Smooth muscle cell (in vitro differentiated cells): ENCODE measurements around the gene FBXO46. TPM values are rescaled to one million over a fixed set of nuclear protein-coding genes. Genes with fewer than 3 reads are reported as not detected.
A peak's percentile ranks its signal among the peaks of the same experiment; 100 is the strongest.

Experiments used
- DNase-seq: peaks from one replicate; lab custom pipeline; 2025; ENCODE audit not compliant: unreplicated experiment; lab: John Stamatoyannopoulos, UW
- H2AFZ ChIP-seq: fragments of 200-600 bp; sonication (generic); 2 replicates; pipeline ENCODE4 v1.6.0; 2016; ENCODE audit warnings: antibody characterized with exemption, low read depth, mild to moderate bottlenecking
- H3F3A ChIP-seq: fragments of 200-600 bp; sonication (generic); 2 replicates; pipeline ENCODE4 v1.6.0; 2017; ENCODE audit warnings: antibody characterized with exemption, low read depth
- H3K27ac ChIP-seq: fragments of 200-600 bp; sonication (generic); 2 replicates; pipeline ENCODE4 v1.5.1; 2016; ENCODE audit warnings: low read depth, mild to moderate bottlenecking
- H3K27me3 ChIP-seq: fragments of 200-600 bp; sonication (generic); 2 replicates; pipeline ENCODE4 v1.6.1; 2016; ENCODE audit warnings: low read depth, mild to moderate bottlenecking
- H3K36me3 ChIP-seq: fragments of 200-600 bp; sonication (generic); 2 replicates; pipeline ENCODE4 v1.5.1; 2016; ENCODE audit warnings: low read depth
- H3K4me1 ChIP-seq: fragments of 200-600 bp; sonication (generic); 2 replicates; pipeline ENCODE4 v1.5.1; 2016; ENCODE audit warnings: low read depth
- H3K4me2 ChIP-seq: fragments of 200-600 bp; sonication (generic); 2 replicates; pipeline ENCODE4 v1.6.0; 2016; ENCODE audit warnings: mild to moderate bottlenecking
- H3K4me3 ChIP-seq: fragments of 200-600 bp; sonication (generic); 2 replicates; pipeline ENCODE4 v1.5.1; 2016; ENCODE audit warnings: mild to moderate bottlenecking
- H3K79me2 ChIP-seq: fragments of 200-600 bp; sonication (generic); 2 replicates; pipeline ENCODE4 v1.6.0; 2016; ENCODE audit warnings: low read depth, mild to moderate bottlenecking
- H3K9ac ChIP-seq: fragments of 200-600 bp; sonication (generic); 2 replicates; pipeline ENCODE4 v1.6.0; 2016; ENCODE audit warnings: low read depth
- H3K9me3 ChIP-seq: fragments of 200-600 bp; sonication (generic); replicated peaks from 2 replicates; pipeline ENCODE4 v1.5.1; 2016; ENCODE audit warnings: low read depth
- H4K20me1 ChIP-seq: fragments of 200-600 bp; sonication (generic); 2 replicates; pipeline ENCODE4 v1.6.0; 2016; ENCODE audit warnings: low read depth
- CTCF ChIP-seq: fragments of 200-600 bp; sonication (generic); IDR thresholded peaks from 2 replicates; pipeline ENCODE4 v1.5.1; 2017; ENCODE audit warnings: borderline replicate concordance, mild to moderate bottlenecking, antibody characterized with exemption; ENCODE audit not compliant: insufficient read depth, poor library complexity, severe bottlenecking
- WGBS: methylation state at CpG from one replicate; pipeline ENCODE4 v1.1.7; 2016; ENCODE audit warnings: low lambda C conversion rate; 5-methylcytosine and 5-hydroxymethylcytosine counted together
- polyA plus RNA-seq: library from polyadenylated mRNA; unstranded; fragments of >200 nt; fragmentation: Nextera tagmentation; extraction: Ambion mirVana; gene quantifications from 2 replicates; pipeline ENCODE4 v1.2.1, GENCODE V29; 2016
- total RNA-seq: library from RNA; depleted of rRNA; stranded (reverse); fragments of >200 nt; gene quantifications from 2 replicates; pipeline ENCODE4 v1.2.3, GENCODE V29; 2014

Gene FBXO46
- total and polyA plus RNA-seq, 2 experiments from 2014 or later: 7.2 to 7.9 TPM

GRCh38 chr19:45771311-45771933 is 40.7 kb upstream of the FBXO46 start:
- Histone ChIP-seq H3F3A (peaks cover 22% of the 10 kb centered on the region), H3K4me2 (peak overlapping the region; percentile 92), H4K20me1 (peaks cover 16% of the 10 kb centered on the region), H3K4me1 (peaks cover 8% of the 10 kb centered on the region), H3K4me3 (no peak overlapping the region), H3K9ac (no peak overlapping the region), H2AFZ (no peak overlapping the region), H3K27me3 (no peaks in the 10 kb centered on the region), H3K36me3 (no peaks in the 10 kb centered on the region), H3K79me2 (peaks cover 8% of the 10 kb centered on the region), H3K9me3 (no peaks in the 10 kb centered on the region), H3K27ac (no peak overlapping the region)
- TF ChIP-seq CTCF: no peak
- DNase-seq: no peak
- 92% methylated on average over 43 of the region's 46 CpGs for WGBS

- Histone ChIP-seq H3K79me2 (peaks cover 12% of the 10 kb centered on the region), H3K27ac (peak overlapping the region; percentile 74), H3F3A (peaks cover 22% of the 10 kb centered on the region), H3K9me3 (no peaks in the 10 kb centered on the region), H3K4me1 (peaks cover 10% of the 10 kb centered on the region), H4K20me1 (peaks cover 16% of the 10 kb centered on the region), H3K4me3 (peak overlapping the region; percentile 61), H3K36me3 (no peaks in the 10 kb centered on the region), H3K27me3 (no peaks in the 10 kb centered on the region), H2AFZ (no peak overlapping the region), H3K9ac (no peak overlapping the region), H3K4me2 (peak overlapping the region; percentile 92)
- DNase-seq: peak; percentile 99
- TF ChIP-seq CTCF: peak; percentile 96
- WGBS: 4% methylated on average over 57 of the region's 79 CpGs
Observed at GRCh38 chr19:45770192-45771101, 39.8 kb upstream of the FBXO46 start.

GRCh38 chr19:45769821-45770191 is 39.1 kb upstream of the FBXO46 start:
- WGBS: under 1% methylated on average over 28 of the region's 28 CpGs
- Histone ChIP-seq H3K4me2 (peak overlapping the region; percentile 92), H3K9ac (peak overlapping the region; percentile 43), H3K4me3 (peak overlapping the region; percentile 61), H3K79me2 (peaks cover 16% of the 10 kb centered on the region), H3K9me3 (no peaks in the 10 kb centered on the region), H3F3A (peaks cover 19% of the 10 kb centered on the region), H3K4me1 (peaks cover 17% of the 10 kb centered on the region), H3K36me3 (no peaks in the 10 kb centered on the region), H4K20me1 (peaks cover 16% of the 10 kb centered on the region), H2AFZ (no peak overlapping the region), H3K27me3 (no peaks in the 10 kb centered on the region), H3K27ac (peak overlapping the region; percentile 74)
- TF ChIP-seq CTCF: no peak
- DNase-seq: peak; percentile 83
